ENCODE data around the gene KCNJ14.

KCNJ14 gene

GRCh38 chr19:48510421-48511268 is 55.3 kb downstream of the KCNJ14 start:
- Histone ChIP-seq H2BK120ac (ENCODE audit: low read depth, low read length) (no peak overlapping the region), H3K36me3 (ENCODE audit: control insufficient read depth, insufficient read depth, low read length) (no peaks in the 10 kb centered on the region), H3K23ac (ENCODE audit: low read length) (no peak overlapping the region), H2BK15ac (replicated peaks; ENCODE audit: low read depth) (no peak overlapping the region), H3K4me1 (ENCODE audit: control insufficient read depth, low read depth, low read length) (no peaks in the 10 kb centered on the region), H3K9ac (ENCODE audit: low read length) (peak overlapping the region; percentile 37), H3K79me2 (ENCODE audit: control insufficient read depth, insufficient read depth, low read length) (no peaks in the 10 kb centered on the region), H3K27ac (ENCODE audit: low read depth, low read length) (no peak overlapping the region), H3K79me1 (ENCODE audit: low read length) (no peaks in the 10 kb centered on the region), H3K18ac (ENCODE audit: low read length) (no peak overlapping the region), H3K56ac (ENCODE audit: low read length) (peak overlapping the region; percentile 58), H4K8ac (ENCODE audit: low read depth, low read length) (no peak overlapping the region), H2BK5ac (ENCODE audit: low read length) (no peak overlapping the region), H3K4me3 (ENCODE audit: low read length) (no peak overlapping the region), H4K5ac (ENCODE audit: low read length) (no peak overlapping the region), H3K27me3 (ENCODE audit: insufficient read depth, low read length, poor library complexity) (no peaks in the 10 kb centered on the region), H3K4ac (ENCODE audit: low read depth, low read length) (no peak overlapping the region), H2AK5ac (ENCODE audit: low read length) (no peak overlapping the region), H3K4me2 (ENCODE audit: low read length) (peak overlapping the region; percentile 73)
- WGBS (ENCODE audit: extremely low coverage, insufficient coverage, low lambda C conversion rate), result no CpG with 5 or more reads among the region's 24 CpGs
- DNase-seq, result peak; percentile 82

- no peak overlapping the region for H4K5ac ChIP-seq (ENCODE audit: low read length)
- no peak overlapping the region for H3K56ac ChIP-seq (ENCODE audit: low read length)
- H3K4me2 ChIP-seq (ENCODE audit: low read length), result peak overlapping the region; percentile 10
- H3K9ac ChIP-seq (ENCODE audit: low read length), result no peak overlapping the region
- H3K4ac ChIP-seq (ENCODE audit: low read depth, low read length), result no peak overlapping the region
- no peaks in the 10 kb centered on the region for H3K27me3 ChIP-seq (ENCODE audit: insufficient read depth, low read length, poor library complexity)
- H2AK5ac ChIP-seq (ENCODE audit: low read length), result no peak overlapping the region
- H3K18ac ChIP-seq (ENCODE audit: low read length), result no peak overlapping the region
- no peak overlapping the region for H4K8ac ChIP-seq (ENCODE audit: low read depth, low read length)
- H3K4me1 ChIP-seq (ENCODE audit: control insufficient read depth, low read depth, low read length), result no peaks in the 10 kb centered on the region
- H3K27ac ChIP-seq (ENCODE audit: low read depth, low read length), result no peak overlapping the region
- no peaks in the 10 kb centered on the region for H3K79me1 ChIP-seq (ENCODE audit: low read length)
- DNase-seq, result no peak
- no peaks in the 10 kb centered on the region for H3K79me2 ChIP-seq (ENCODE audit: control insufficient read depth, insufficient read depth, low read length)
- H3K4me3 ChIP-seq (ENCODE audit: low read length), result no peak overlapping the region
- H2BK15ac ChIP-seq (replicated peaks; ENCODE audit: low read depth), result no peak overlapping the region
- WGBS (ENCODE audit: extremely low coverage, insufficient coverage, low lambda C conversion rate), result no CpG with 5 or more reads among the region's 32 CpGs
- H3K23ac ChIP-seq (ENCODE audit: low read length), result no peak overlapping the region
- no peak overlapping the region for H2BK120ac ChIP-seq (ENCODE audit: low read depth, low read length)
- H3K36me3 ChIP-seq (ENCODE audit: control insufficient read depth, insufficient read depth, low read length), result no peaks in the 10 kb centered on the region
- H2BK5ac ChIP-seq (ENCODE audit: low read length), result no peak overlapping the region
Measured at GRCh38 chr19:48511321-48511731, 56.0 kb downstream of the KCNJ14 start.

GRCh38 chr19:48511800-48512503 is 56.6 kb downstream of the KCNJ14 start, which contains the start of gene LMTK3:
Gene LMTK3, minus strand, starts transcription at chr19:48511835. Its CDS starts 259 bp downstream, at chr19:48511576.
- H4K5ac ChIP-seq (ENCODE audit: low read length), result no peak within 1 kb of the TSS
- H3K79me2 ChIP-seq (ENCODE audit: control insufficient read depth, insufficient read depth, low read length), result no peaks in the 10 kb centered on the region
- peak within 1 kb of the TSS; percentile 37 for H3K9ac ChIP-seq (ENCODE audit: low read length)
- no peak within 1 kb of the TSS for H2BK5ac ChIP-seq (ENCODE audit: low read length)
- H2BK120ac ChIP-seq (ENCODE audit: low read depth, low read length), result no peak within 1 kb of the TSS
- peak within 1 kb of the TSS; percentile 58 for H3K56ac ChIP-seq (ENCODE audit: low read length)
- no peaks in the 10 kb centered on the region for H3K27me3 ChIP-seq (ENCODE audit: insufficient read depth, low read length, poor library complexity)
- no peak within 1 kb of the TSS for H3K23ac ChIP-seq (ENCODE audit: low read length)
- H2BK15ac ChIP-seq (replicated peaks; ENCODE audit: low read depth), result no peak within 1 kb of the TSS
- no peak within 1 kb of the TSS for H2AK5ac ChIP-seq (ENCODE audit: low read length)
- H3K79me1 ChIP-seq (ENCODE audit: low read length), result no peaks in the 10 kb centered on the region
- peak; percentile 83 for DNase-seq
- H3K18ac ChIP-seq (ENCODE audit: low read length), result no peak within 1 kb of the TSS
- no peak within 1 kb of the TSS for H3K4ac ChIP-seq (ENCODE audit: low read depth, low read length)
- H4K8ac ChIP-seq (ENCODE audit: low read depth, low read length), result no peak within 1 kb of the TSS
- no peaks in the 10 kb centered on the region for H3K4me1 ChIP-seq (ENCODE audit: control insufficient read depth, low read depth, low read length)
- no CpG with 5 or more reads among the region's 32 CpGs for whole genome bisulfite sequencing (ENCODE audit: extremely low coverage, insufficient coverage, low lambda C conversion rate)
- H3K27ac ChIP-seq (ENCODE audit: low read depth, low read length), result no peak within 1 kb of the TSS
- no peaks in the 10 kb centered on the region for H3K36me3 ChIP-seq (ENCODE audit: control insufficient read depth, insufficient read depth, low read length)
- H3K4me3 ChIP-seq (ENCODE audit: low read length), result no peak within 1 kb of the TSS
- H3K4me2 ChIP-seq (ENCODE audit: low read length), result peak within 1 kb of the TSS; percentile 73

GRCh38 chr19:48512504-48513288 is 57.3 kb downstream of the KCNJ14 start:
- H4K8ac ChIP-seq (ENCODE audit: low read depth, low read length), result no peak overlapping the region
- WGBS (ENCODE audit: extremely low coverage, insufficient coverage, low lambda C conversion rate), result no CpG with 5 or more reads among the region's 19 CpGs
- no peak overlapping the region for H3K27ac ChIP-seq (ENCODE audit: low read depth, low read length)

GRCh38 chr19:48513289-48514122 is 58.1 kb downstream of the KCNJ14 start:
- DNase-seq, result peak; percentile 93
- Histone ChIP-seq H3K18ac (ENCODE audit: low read length) (peak overlapping the region; percentile 1), H3K27me3 (ENCODE audit: insufficient read depth, low read length, poor library complexity) (no peaks in the 10 kb centered on the region), H3K23ac (ENCODE audit: low read length) (no peak overlapping the region), H3K79me1 (ENCODE audit: low read length) (no peaks in the 10 kb centered on the region), H2AK5ac (ENCODE audit: low read length) (no peak overlapping the region), H3K9ac (ENCODE audit: low read length) (peak overlapping the region; percentile 57), H3K36me3 (ENCODE audit: control insufficient read depth, insufficient read depth, low read length) (no peaks in the 10 kb centered on the region), H3K4me3 (ENCODE audit: low read length) (peak overlapping the region; percentile 18), H2BK5ac (ENCODE audit: low read length) (no peak overlapping the region), H2BK120ac (ENCODE audit: low read depth, low read length) (no peak overlapping the region), H3K56ac (ENCODE audit: low read length) (peak overlapping the region; percentile 71), H4K5ac (ENCODE audit: low read length) (no peak overlapping the region), H2BK15ac (replicated peaks; ENCODE audit: low read depth) (no peak overlapping the region), H3K4me2 (ENCODE audit: low read length) (peak overlapping the region; percentile 65), H3K79me2 (ENCODE audit: control insufficient read depth, insufficient read depth, low read length) (no peaks in the 10 kb centered on the region), H3K27ac (ENCODE audit: low read depth, low read length) (no peak overlapping the region), H3K4me1 (ENCODE audit: control insufficient read depth, low read depth, low read length) (no peaks in the 10 kb centered on the region), H4K8ac (ENCODE audit: low read depth, low read length) (no peak overlapping the region), H3K4ac (ENCODE audit: low read depth, low read length) (no peak overlapping the region)
- no CpG with 5 or more reads among the region's 54 CpGs for WGBS (ENCODE audit: extremely low coverage, insufficient coverage, low lambda C conversion rate)

More at GRCh38 chr19:48512504-48513288, 57.3 kb downstream of the KCNJ14 start:
- no peaks in the 10 kb centered on the region for H3K36me3 ChIP-seq (ENCODE audit: control insufficient read depth, insufficient read depth, low read length)
- H2BK120ac ChIP-seq (ENCODE audit: low read depth, low read length), result no peak overlapping the region
- no peak overlapping the region for H3K4me2 ChIP-seq (ENCODE audit: low read length)
- no peak overlapping the region for H3K4ac ChIP-seq (ENCODE audit: low read depth, low read length)
- H3K18ac ChIP-seq (ENCODE audit: low read length), result no peak overlapping the region
- no peak overlapping the region for H4K5ac ChIP-seq (ENCODE audit: low read length)
- no peaks in the 10 kb centered on the region for H3K79me2 ChIP-seq (ENCODE audit: control insufficient read depth, insufficient read depth, low read length)
- no peak overlapping the region for H2BK5ac ChIP-seq (ENCODE audit: low read length)
- H3K23ac ChIP-seq (ENCODE audit: low read length), result no peak overlapping the region
- no peaks in the 10 kb centered on the region for H3K4me1 ChIP-seq (ENCODE audit: control insufficient read depth, low read depth, low read length)
- H2AK5ac ChIP-seq (ENCODE audit: low read length), result no peak overlapping the region
- no peak overlapping the region for H3K4me3 ChIP-seq (ENCODE audit: low read length)
- H3K56ac ChIP-seq (ENCODE audit: low read length), result no peak overlapping the region
- H3K27me3 ChIP-seq (ENCODE audit: insufficient read depth, low read length, poor library complexity), result no peaks in the 10 kb centered on the region
- H3K79me1 ChIP-seq (ENCODE audit: low read length), result no peaks in the 10 kb centered on the region
- DNase-seq, result no peak
- no peak overlapping the region for H3K9ac ChIP-seq (ENCODE audit: low read length)
- no peak overlapping the region for H2BK15ac ChIP-seq (replicated peaks; ENCODE audit: low read depth)
